ENCODE results near the gene HLA-DPB1. TPM values are rescaled to one million over a fixed set of nuclear protein-coding genes. Genes with fewer than 3 reads are reported as not detected.

HLA-DPB1 gene
- total RNA-seq, 4 donors from 2014 or later = 10.0 to 68.0 (median 40.4) TPM

DNA sequence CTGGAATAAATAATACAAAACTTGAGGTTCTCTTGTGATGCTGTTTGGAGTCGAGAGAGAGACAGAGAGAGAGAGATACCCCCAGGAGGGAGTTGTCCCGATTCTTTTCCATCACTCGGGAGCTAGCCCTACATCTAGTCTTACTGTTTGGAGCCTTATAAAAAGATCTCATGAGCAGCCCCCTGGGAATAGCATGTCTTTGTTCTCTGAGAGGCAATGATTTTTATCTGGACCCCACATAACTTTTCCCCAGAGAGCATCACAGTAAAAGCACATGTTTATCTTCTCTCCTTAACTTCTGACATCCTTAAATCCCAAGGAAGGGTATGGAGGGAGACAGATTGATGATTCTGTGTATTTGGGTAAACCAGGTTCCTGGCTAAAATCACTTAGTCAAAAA lies 45.5 kb upstream of the HLA-DPB1 start:
- Histone ChIP-seq H3K4me1 (no peaks in the 10 kb centered on the region), H3K27ac (peak overlapping the region in 2 of 4 donors; percentile 52 to 72), H3K27me3 (peaks cover 26% of the 10 kb centered on the region), H3K9me3 (peaks cover 0 to 4% of the 10 kb centered on the region in 2 donors), H3K36me3 (no peaks in the 10 kb centered on the region), H3K4me3 (no peak overlapping the region)
- in situ Hi-C loops (cut with MboI; ENCODE audit: low pct_ligation_motif_present in 1 of 4, low pct_unique_long_range_greater_than_20kb in 1 of 4, low sequenced_read_pairs in 3 of 4) = no loop called here
- no peak for DNase-seq
- intact Hi-C loops (cut with DNase I; ENCODE audit: low total_unique reads) = no loop called here
- TF ChIP-seq EP300 (IDR thresholded peaks at IDR 0.05; ENCODE audit: low read depth) (no peak), CTCF (IDR thresholded peaks at IDR 0.05) (no peak), POLR2AphosphoS5 (IDR thresholded peaks at IDR 0.05) (no peak), POLR2A (IDR thresholded peaks at IDR 0.05) (no peak)
- 24 to 47% methylated on average over 3 of the region's 3 CpGs for WGBS, 2 donors (ENCODE audit: low coverage in 1 of 2)

DNA sequence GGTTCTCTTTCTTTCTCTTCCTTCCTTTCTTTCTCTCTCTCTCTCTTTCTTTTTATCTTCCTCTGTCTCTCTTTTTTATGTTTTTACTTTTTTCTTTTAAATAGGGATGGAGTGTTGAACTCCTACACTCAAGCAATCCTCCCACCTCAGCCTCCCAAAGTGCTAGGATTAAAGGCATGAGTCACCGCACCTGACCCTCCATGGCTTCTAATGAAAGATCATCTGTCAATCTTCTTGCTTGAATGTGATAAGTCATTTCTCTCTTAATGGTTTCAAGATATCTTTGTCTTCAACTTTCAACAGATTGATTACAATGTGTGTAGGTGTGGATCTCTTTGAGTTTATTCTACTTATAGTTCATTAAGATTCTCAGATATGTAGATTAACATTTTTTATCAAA lies 41.2 kb upstream of the HLA-DPB1 start:
- intact Hi-C loops (cut with DNase I; ENCODE audit: low total_unique reads) (no loop called here), in situ Hi-C loops (cut with MboI; ENCODE audit: low pct_ligation_motif_present in 1 of 4, low pct_unique_long_range_greater_than_20kb in 1 of 4, low sequenced_read_pairs in 3 of 4) (no loop called here)
- no peak overlapping the region for H3K27ac ChIP-seq
- H3K4me3 ChIP-seq = no peak overlapping the region
- H3K27me3 ChIP-seq = peaks cover 30% of the 10 kb centered on the region
- no peaks in the 10 kb centered on the region for H3K4me1 ChIP-seq
- 100% methylated on average over 1 of the region's 1 CpG; no CpG with 5 or more reads in 1 of the 2 donors for WGBS, 2 donors (ENCODE audit: low coverage in 1 of 2)
- H3K36me3 ChIP-seq = no peaks in the 10 kb centered on the region
- DNase-seq = no peak
- TF ChIP-seq POLR2A (IDR thresholded peaks at IDR 0.05) (no peak), CTCF (IDR thresholded peaks at IDR 0.05) (no peak), POLR2AphosphoS5 (IDR thresholded peaks at IDR 0.05) (no peak), EP300 (IDR thresholded peaks at IDR 0.05; ENCODE audit: low read depth) (no peak)
- H3K9me3 ChIP-seq = peaks cover 0 to 4% of the 10 kb centered on the region in 2 donors

GRCh38 chr6:33036535-33036934 lies 39.3 kb upstream of the HLA-DPB1 start:
- Histone ChIP-seq H3K36me3 (no peaks in the 10 kb centered on the region), H3K4me3 (no peak overlapping the region), H3K9me3 (peaks cover 0 to 4% of the 10 kb centered on the region in 2 donors), H3K4me1 (no peaks in the 10 kb centered on the region), H3K27ac (no peak overlapping the region), H3K27me3 (peaks cover 35% of the 10 kb centered on the region)
- TF ChIP-seq CTCF (IDR thresholded peaks at IDR 0.05) (no peak), EP300 (IDR thresholded peaks at IDR 0.05; ENCODE audit: low read depth) (no peak), POLR2A (IDR thresholded peaks at IDR 0.05) (no peak), POLR2AphosphoS5 (IDR thresholded peaks at IDR 0.05) (no peak)
- WGBS, 2 donors (ENCODE audit: low coverage in 1 of 2) = 60 to 75% methylated on average over 1 of the region's 1 CpG
- no peak for DNase-seq
- in situ Hi-C loops (cut with MboI; ENCODE audit: low pct_ligation_motif_present in 1 of 4, low pct_unique_long_range_greater_than_20kb in 1 of 4, low sequenced_read_pairs in 3 of 4) (no loop called here), intact Hi-C loops (cut with DNase I; ENCODE audit: low total_unique reads) (no loop called here)

DNA sequence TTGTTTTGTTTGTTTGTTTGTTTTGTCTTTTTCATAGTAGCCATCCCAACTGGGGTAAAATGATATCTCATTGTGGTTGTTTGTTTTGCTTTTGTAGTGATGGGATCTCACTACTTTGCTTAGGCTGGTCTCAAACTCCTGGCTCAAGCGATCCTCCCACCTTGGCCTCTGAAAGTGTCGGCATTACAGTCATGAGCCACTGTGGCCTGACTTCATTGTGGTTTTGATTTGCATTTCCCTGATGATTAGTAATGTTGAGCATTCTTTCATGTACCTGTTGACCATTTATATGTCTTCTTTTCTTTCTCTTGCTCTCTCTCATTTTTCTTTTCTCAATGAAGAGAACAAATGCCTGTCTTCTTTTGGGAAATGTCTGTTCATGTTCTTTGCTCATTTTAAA lies 35.6 kb upstream of the HLA-DPB1 start:
- WGBS, 2 donors (ENCODE audit: low coverage in 1 of 2) = 69 to 72% methylated on average over 2 of the region's 2 CpGs
- no peaks in the 10 kb centered on the region for H3K4me1 ChIP-seq
- no peaks in the 10 kb centered on the region for H3K9me3 ChIP-seq
- in situ Hi-C loops (cut with MboI; ENCODE audit: low pct_ligation_motif_present in 1 of 4, low pct_unique_long_range_greater_than_20kb in 1 of 4, low sequenced_read_pairs in 3 of 4) = no loop called here
- TF ChIP-seq POLR2AphosphoS5 (IDR thresholded peaks at IDR 0.05) = no peak
- peaks cover 12% of the 10 kb centered on the region for H3K27me3 ChIP-seq
- no peak overlapping the region for H3K4me3 ChIP-seq
- H3K27ac ChIP-seq = no peak overlapping the region
- intact Hi-C loops (cut with DNase I; ENCODE audit: low total_unique reads) = no loop called here
- no peaks in the 10 kb centered on the region for H3K36me3 ChIP-seq
- no peak for DNase-seq

GRCh38 chr6:33049323-33050013 lies 26.3 kb upstream of the HLA-DPB1 start:
- Histone ChIP-seq H3K36me3 (no peaks in the 10 kb centered on the region), H3K27me3 (peaks cover 25% of the 10 kb centered on the region), H3K4me1 (no peaks in the 10 kb centered on the region), H3K4me3 (no peak overlapping the region), H3K27ac (no peak overlapping the region), H3K9me3 (no peaks in the 10 kb centered on the region)
- TF ChIP-seq POLR2AphosphoS5 (IDR thresholded peaks at IDR 0.05) = no peak
- no peak for TF ChIP-seq EP300 (IDR thresholded peaks at IDR 0.05; ENCODE audit: low read depth)
- DNase-seq = no peak
- WGBS, 2 donors (ENCODE audit: low coverage in 1 of 2) = 61 to 73% methylated on average over 6 to 9 of the region's 9 CpGs
- in situ Hi-C loops (cut with MboI; ENCODE audit: low pct_ligation_motif_present in 1 of 4, low pct_unique_long_range_greater_than_20kb in 1 of 4, low sequenced_read_pairs in 3 of 4) (no loop called here), intact Hi-C loops (cut with DNase I; ENCODE audit: low total_unique reads) (no loop called here)
